ENCODE results near the gene HYLS1.
"Not testable (repeated sequence)": the region's sequence is repeated elsewhere in the genome, so short reads cannot be mapped to it uniquely, and the experiment has no call there.

HYLS1 gene, protein sequence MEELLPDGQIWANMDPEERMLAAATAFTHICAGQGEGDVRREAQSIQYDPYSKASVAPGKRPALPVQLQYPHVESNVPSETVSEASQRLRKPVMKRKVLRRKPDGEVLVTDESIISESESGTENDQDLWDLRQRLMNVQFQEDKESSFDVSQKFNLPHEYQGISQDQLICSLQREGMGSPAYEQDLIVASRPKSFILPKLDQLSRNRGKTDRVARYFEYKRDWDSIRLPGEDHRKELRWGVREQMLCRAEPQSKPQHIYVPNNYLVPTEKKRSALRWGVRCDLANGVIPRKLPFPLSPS

DNA sequence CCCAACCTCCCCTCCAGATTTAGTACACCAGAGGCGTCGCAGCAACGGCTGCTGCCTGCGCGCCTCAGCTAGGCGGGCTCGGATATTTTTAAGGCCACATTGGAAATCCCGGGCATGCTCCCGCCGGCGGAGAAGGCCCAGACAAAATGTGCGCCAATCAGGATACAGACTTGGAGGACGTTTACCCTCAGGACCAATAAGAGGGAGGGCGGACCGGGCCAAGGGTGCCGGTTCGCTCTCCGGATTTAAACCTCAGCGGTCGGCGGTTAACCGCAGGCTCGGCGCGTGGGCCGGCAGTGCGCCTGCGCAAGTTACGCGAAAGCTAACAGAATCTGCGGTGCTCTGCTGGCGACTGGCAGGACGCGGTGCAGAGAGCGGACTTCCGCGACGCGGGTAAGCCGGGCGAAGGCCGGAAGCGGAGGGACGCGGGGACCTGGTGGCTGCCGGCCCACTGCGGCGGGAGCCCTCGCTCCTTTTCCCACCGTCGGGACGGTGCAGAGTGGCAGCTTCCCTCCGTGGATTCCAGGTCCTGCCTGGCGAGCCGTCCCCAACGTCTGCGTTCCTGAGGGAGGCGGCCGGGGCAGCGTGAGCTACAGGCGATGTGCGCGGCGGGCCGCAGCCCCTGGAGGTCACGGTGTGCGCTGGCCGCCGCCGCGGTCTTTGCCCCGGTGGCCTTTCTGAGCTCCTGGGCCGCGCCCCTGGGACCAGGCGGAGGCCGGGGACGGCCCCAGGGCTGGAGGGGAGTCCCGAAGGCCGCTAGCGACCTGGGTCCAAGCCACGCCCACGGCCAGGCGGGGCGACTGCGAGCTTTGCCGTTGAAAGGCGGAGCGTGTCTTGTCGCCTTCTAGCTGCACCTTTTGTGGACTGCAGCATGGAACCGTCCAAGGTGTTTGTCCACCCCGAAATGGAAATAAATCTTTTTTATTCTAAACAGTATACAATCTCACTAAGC, at the start of gene HYLS1:
TSS of gene HYLS1 (plus strand) at position 296 of the 952 bp plus-strand sequence. CDS start 11,701 bp downstream, outside the sequence.
- DNase-seq (ENCODE audit: low read depth), result peak; percentile 93

DNA sequence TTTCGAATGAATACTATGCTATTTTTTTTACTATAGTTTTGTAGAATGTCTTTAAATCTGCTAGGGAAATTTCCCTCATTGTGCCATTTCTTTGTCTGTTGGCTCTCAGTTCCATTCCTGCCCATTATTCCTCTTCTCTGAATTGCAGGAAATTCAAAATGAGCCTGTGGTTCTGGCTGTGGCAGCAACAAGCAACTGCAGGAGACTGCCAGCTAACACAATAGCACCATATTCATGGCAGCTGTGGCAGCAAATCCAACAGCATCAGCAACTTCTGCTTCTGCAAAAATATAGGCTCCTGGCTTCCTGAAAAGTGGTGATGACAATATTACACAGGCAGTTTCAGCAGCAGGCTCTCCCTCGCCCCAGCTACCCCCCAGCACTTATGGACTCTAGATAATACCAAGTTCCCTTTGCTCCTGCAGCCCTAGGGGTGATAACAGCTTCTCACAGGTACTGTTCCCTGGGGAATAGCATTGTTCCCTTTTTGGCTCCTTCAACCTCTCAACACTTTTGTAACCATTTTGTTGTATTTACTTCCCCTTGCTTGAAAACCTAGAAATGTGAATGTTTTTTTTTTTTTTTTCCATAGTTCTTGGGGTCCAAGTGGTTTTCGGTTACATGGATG, 45.0 kb upstream of the HYLS1 start:
- DNase-seq (ENCODE audit: low read depth), result no peak

DNA sequence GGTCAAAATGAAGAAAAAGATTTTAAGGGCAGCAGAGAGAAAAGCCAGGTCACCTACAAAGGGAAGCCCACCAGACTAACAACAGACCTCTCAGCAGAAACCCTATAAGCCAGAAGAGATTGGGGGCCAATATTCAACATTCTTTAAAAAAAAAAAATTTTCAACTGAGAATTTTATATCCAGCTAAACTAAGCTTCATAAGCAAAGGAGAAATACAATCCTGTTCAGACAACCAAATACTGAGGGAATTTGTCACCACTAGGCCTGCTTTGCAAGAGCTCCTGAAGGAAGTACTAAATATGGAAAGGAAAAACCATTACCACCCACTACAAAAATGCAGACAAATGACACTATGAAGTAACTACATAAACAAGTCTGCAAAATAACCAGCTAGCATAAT, 41.3 kb upstream of the HYLS1 start:
- DNase-seq (ENCODE audit: low read depth), result no peak

DNA sequence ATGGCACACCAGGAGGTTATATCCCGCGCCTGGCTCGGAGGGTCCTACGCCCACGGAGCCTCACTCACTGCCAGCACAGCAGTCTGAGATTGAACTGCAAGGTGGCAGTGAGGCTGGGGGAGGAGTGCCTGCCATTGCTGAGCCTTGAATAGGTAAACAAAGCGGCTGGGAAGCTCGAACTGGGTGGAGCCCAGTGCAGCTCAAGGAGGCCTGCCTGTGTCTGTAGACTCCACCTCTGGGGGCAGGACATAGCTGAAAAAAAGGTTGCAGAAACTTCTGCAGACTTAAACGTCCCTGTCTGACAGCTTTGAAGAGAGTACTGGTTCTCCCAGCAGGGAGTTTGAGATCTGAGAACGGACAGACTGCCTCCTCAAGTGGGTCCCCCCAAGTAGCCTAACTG, 29.8 kb upstream of the HYLS1 start:
- not testable (repeated sequence) for DNase-seq (ENCODE audit: low read depth)

DNA sequence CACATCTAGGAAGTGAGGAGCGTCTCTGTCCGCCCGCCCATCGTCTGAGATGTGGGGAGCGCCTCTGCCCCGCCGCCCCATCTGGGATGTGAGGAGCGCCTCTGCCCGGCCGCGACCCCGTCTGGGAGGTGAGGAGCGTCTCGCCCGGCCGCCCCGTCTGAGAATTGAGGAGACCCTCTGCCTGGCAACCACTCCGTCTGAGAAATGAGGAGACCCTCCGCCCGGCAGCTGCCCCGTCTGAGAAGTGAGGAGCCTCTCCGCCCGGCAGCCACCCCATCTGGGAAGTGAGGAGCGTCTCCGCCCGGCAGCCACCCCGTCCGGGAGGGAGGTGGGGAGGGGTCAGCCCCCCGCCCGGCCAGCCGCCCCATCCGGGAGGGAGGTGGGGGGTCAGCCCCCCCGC, 24.7 kb upstream of the HYLS1 start:
- DNase-seq (ENCODE audit: low read depth), result not testable (repeated sequence)

DNA sequence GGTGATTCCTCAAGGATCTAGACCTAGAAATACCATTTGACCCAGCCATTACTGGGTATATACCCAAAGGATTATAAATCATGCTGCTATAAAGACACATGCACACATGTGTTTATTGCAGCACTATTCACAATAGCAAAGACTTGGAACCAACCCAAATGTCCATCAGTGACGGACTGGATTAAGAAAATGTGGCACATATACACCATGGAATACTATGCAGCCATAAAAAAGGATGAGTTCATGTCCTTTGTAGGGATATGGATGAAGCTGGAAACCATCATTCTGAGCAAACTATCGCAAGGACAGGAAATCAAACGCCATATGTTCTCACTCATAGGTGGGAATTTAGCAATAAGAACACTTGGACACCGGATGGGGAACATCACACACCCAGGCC, 22.1 kb upstream of the HYLS1 start:
- DNase-seq (ENCODE audit: low read depth), result not testable (repeated sequence)

DNA sequence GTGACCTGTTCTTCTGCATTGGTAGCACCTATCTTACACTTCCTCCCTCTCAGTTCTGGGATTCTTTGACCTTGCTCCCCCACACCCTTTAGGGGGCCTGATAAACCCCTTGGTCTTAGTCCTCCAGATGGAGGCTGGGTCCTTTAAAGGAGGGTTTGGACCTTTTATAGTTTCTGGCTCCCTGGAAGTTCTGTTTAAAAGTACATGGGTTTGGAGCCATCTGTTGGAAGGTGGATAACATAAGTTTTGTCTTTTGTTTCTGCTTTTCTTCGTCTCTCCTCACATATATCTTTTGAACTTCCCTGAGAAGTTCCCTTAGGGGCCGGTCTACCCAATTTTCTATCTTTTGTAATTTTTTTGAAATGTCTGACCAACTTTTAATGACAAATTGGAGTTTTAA, 17.9 kb upstream of the HYLS1 start:
- no peak for DNase-seq (ENCODE audit: low read depth)

DNA sequence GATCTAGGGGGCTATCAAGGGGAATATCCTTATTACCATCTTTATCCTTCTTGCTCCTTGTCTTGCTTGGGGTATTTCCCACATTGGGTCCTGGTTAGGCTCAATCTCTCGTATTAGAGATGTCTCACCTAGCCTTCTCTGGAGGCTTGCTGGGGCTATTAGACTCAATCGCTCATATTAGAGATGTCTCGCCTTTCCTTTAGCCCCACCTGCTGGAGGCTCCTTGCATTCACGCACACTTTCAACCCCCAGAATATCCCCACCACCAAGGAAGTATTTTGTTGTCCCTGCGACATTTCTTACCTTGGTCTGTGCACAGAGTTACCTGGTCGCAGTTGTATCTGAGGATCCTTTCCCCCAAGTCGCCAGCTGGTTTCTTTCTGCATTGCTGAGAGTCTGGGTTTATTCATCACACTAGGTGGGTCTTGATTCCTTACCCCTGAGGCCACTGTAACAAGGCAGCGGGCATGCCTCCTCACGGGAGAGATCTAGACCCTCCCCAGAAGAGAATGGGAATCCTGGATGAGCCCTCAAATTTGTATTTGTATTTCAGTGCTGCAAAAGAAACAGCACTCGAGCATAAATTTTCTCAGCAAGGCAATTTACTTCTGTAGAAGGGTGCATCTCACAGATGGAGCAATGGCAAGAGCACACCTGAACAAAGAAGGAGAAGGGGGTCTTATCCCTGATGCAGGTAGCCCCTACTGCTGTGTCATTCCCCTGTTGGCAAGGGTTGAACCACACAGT, 15.9 kb upstream of the HYLS1 start:
- peak; percentile 10 for DNase-seq (ENCODE audit: low read depth)

DNA sequence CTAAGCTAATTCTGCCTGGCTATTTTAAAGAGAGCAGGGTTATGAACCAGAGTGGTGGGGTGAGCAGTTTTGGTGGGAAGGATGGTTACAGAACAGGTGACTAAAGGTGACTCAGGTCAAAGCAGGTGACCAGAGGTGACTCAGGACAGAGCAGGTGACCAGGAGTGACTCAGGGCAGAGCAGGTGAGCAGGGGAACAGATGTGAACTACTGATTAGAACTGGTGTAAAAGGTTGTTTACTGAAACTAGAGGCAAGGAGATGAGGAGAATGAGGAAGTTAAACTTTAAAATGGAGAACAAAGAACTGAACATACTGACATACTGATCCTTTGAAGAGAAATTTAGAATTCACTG, 15.4 kb upstream of the HYLS1 start:
- DNase-seq (ENCODE audit: low read depth), result no peak

DNA sequence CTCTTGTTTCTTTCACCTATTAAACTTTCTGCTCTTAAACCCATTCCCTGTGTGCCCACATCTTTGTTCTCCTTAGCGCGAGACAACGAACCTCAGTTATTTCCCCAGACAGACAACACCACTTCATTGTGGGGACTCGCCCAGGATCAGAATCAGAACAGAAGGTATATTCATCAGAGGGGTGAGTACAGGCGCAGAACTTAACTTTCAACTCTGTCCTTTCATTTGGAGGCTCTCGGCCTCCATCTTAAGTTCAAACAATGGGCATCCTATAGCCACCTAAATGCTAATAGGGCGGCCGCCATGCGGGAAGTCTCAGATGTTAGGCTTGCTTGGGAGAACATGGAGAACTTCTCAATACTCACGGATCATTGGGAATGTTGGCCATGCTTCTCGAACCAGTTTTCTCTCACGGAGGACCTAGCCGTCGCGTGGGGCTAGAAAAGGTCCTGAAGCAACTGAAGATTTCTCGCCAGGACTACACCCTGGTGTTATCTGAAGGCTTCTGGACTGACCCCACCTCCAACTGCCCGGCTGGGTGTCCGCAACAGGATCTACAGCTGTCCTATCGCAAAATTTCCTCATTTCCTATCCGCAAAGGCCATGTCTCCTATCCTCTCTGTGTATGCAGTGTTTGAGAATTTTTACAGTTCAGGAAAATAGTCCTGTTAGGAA, 13.4 kb upstream of the HYLS1 start:
- DNase-seq (ENCODE audit: low read depth), result no peak

DNA sequence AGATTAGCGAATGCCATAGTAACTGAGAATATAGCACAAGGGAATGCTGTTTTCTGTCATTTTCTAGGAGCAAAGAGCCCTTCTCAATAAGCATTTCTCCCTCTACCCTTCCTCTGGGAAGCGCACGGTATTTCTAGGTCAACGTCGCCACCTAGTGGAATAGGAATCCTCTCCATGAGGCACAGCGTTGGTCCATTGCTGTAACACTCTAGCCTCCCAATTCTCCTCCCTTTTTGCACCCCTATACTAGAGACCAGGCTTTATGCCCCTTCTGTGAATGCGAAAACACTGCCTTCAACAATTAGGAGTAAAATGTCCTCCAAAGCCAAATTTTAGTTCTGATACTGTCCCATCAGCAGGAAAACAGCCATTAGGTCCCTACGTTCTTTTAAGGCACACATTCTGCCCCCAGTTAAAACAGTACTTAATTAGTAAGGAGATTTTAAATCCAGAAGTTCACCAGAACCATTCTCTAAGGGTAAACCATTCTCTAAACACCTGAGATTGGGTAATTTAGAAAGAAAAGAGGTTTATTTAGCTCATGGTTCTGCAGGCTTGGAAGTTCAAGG, 12.8 kb upstream of the HYLS1 start:
- DNase-seq (ENCODE audit: low read depth), result peak; percentile 38

DNA sequence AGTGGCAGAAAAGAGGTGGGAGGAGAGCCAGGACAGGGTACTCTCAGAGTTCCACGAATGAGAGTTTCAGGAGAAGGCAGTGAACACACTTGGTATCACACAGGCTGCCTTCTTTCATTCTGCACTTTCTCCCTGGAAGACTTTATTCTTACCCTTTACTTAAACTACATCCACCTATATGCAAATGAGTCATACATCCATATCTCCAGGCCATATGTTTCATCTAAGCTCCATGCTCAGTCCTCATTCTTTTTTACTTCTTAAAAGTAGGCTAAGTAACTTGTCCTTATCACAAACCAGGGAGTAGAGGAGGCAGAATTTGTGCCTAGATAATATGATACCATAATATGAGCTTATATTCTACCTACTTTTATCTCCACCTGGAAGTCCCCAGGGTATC, 6.2 kb upstream of the HYLS1 start:
- no peak for DNase-seq (ENCODE audit: low read depth)

DNA sequence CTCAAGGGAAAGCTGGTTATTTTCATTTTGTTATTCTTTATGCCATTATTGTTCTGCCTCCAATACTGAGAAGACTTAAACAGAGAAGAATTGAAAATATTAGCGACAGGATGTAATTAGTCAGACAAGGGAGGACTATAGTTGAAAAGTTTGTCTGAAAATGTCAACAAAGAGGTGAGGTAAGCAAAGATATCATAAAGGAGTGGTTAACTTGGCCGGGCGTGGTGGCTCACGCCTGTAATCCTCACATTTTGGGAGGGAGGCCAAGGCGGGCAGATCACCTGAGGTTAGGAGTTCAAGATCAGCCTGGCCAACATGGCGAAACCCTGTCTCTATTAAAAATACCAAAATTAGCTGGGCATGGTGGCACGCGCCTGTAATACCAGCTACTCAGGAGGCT, 4.1 kb upstream of the HYLS1 start:
- no peak for DNase-seq (ENCODE audit: low read depth)

DNA sequence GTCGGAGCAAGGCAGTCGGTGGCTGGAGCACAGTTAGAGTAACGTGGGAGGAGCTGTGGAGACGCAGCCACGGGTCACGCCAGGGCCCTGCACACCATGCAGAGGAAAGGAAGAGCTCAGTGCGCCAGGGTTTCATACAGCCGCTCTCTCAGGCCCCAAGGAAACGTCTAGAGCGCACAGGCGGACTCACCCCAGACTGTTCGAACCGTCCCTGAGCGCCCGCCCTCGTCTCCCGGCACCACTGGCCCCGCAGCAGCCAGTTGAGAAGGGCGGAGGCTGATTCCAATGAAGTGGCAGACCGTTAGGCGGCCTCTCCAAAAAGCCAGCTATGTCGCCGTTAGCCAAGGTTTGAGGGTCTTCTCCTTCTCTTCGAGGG, 483 bp upstream of the HYLS1 start:
- DNase-seq (ENCODE audit: low read depth), result peak; percentile 7

DNA sequence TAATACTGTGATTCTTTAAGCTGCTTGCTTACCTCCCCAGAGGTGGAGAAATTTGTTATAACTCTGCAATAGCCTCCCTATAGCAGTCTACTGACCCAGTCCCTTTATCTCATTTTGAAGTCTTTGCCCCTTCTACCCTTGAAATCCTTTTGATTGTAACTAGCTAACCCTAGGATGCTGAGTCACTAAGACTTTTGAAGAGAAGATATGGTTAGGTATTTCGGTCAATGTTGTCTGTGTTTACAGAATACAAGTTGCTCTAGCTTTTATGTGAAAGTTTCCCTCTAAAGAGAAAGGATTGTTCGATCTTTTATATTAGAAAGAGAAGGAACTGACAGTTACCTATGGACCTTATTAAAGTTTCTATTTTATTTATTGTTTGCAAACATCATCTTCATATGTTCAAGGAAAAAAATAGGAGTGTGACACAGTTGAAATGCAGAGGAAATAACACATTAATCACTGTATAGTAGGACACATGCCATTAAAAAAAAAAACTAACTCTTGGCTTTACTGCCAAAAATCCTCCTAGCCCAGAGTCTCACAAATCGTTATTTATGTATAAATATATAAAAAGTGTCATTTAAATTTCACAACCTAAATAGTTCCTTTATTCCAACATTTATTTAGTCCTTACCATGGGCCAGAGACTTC, 3.1 kb downstream of the HYLS1 start:
- DNase-seq (ENCODE audit: low read depth), result no peak

DNA sequence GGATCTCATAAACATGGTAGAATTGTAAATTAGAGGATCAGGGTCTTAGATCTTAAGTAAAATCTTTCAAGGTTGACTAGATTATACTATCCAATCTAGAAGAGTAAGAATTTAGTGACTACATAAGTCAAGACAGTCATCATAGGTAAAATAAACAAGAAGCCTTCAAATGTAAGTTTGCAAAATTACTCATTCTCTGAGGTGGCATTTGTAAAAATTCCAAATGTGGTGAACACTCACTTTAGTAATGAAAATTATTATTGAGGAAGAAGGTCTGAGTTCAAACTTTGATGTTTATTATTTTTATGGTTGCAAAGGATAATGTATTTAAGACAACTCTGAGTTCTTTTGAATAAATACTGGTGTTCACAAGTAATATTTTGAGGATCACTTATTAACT, 4.6 kb downstream of the HYLS1 start:
- no peak for DNase-seq (ENCODE audit: low read depth)

DNA sequence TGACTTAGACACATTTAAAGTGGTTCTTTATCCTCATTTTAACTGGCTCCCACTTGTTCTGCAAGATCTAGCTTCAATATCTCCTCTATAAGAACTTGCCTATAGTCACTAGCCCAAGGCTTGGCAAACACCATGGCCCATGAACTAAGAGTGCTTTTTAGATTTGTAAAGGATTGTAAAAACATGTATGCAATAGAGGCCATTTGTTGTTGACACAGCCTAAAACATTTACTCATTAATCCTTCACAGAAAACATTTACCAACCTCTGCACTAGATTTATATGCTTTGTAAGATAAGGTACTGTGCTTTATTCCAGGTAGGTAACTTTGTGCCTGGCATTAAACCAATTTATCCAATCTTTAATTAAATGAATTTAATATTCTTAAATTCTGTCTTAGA, 5.5 kb downstream of the HYLS1 start:
- no peak for DNase-seq (ENCODE audit: low read depth)

DNA sequence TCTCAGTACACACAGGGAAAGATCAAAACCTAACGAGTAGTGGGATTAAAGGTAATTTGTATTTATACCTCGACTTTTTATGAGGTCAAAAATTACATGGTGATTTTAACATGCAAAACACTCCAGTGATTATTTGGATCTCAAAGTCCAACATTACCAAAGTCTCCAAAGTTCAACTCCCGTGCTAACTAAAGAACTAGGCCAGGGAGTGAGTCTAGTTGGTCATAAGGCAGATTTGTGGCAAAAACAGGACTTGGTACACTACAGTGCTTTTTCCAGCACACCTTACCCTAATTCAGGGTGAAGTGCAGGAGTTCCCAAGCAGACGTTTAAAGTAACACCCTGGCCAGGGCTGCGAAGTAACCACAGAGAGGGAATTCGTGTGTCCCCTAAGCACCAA, 14.4 kb downstream of the HYLS1 start:
- DNase-seq (ENCODE audit: low read depth), result no peak

DNA sequence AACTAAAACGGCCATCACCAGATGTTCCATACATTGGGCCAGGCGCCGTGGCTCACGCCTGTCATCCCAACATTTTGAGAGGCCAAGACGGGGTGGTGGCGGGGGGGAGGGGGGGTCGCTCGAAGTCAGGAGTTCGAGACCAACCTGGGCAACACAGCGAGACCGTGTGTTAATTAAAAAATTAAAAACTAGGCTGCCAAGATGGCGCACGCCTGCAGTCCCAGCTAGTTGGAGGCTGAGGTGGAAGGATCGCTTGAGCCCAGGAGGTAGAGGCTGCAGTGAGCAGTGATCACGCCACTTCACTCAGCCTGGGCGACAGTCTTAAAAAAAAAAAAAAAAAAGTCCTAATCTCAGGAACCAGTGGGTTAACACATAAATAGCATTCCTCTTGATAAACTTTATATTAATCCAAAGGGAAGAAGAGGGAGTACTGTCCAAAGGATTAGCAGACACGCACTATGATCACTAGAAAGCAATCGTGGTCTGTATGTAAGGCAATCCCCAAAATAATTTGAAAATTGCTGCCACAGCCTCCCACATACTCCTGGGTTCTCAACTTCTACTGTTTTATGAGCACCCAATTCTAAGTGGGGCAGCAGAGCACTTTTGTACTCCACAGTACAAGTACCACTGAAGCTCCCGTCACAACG, 14.9 kb downstream of the HYLS1 start:
- no peak for DNase-seq (ENCODE audit: low read depth)
